GM23248 (cell line): ENCODE measurements around the gene KRTAP5-5. TPM values are rescaled to one million over a fixed set of nuclear protein-coding genes. Genes with fewer than 3 reads are reported as not detected.
"Not testable (repeated sequence)": the region's sequence is repeated elsewhere in the genome, so short reads cannot be mapped to it uniquely, and the experiment has no call there.

Experiments
- DNase-seq: peaks from one replicate; pipeline ENCODE4 v3.0.0-alpha.2; 2015
- H2AFZ ChIP-seq: fragments of 200-600 bp; sonication (generic); 2 replicates; pipeline ENCODE4 v1.6.1; 2016; ENCODE audit warnings: antibody characterized with exemption
- H3F3A ChIP-seq: fragments of 200-600 bp; sonication (generic); 2 replicates; pipeline ENCODE4 v1.6.1; 2016; ENCODE audit warnings: mild to moderate bottlenecking, antibody characterized with exemption, mixed run types; ENCODE audit not compliant: insufficient read depth
- H3K27ac ChIP-seq: fragments of 200-600 bp; sonication (generic); 2 replicates; pipeline ENCODE4 v1.5.1; 2016; ENCODE audit warnings: mild to moderate bottlenecking
- H3K27me3 ChIP-seq: fragments of 200-600 bp; sonication (generic); replicated peaks from 2 replicates; pipeline ENCODE4 v1.6.1; 2016; ENCODE audit warnings: mild to moderate bottlenecking; ENCODE audit not compliant: insufficient read depth
- H3K36me3 ChIP-seq: fragments of 200-600 bp; sonication (generic); 2 replicates; pipeline ENCODE4 v1.6.1; 2016; ENCODE audit warnings: low read depth, mild to moderate bottlenecking
- H3K4me1 ChIP-seq: fragments of 200-600 bp; sonication (generic); 2 replicates; pipeline ENCODE4 v1.6.1; 2016; ENCODE audit warnings: mild to moderate bottlenecking; ENCODE audit not compliant: insufficient read depth
- H3K4me2 ChIP-seq: fragments of 200-600 bp; sonication (generic); one replicate; pipeline ENCODE4 v1.6.1; 2016; ENCODE audit warnings: mild to moderate bottlenecking; ENCODE audit not compliant: unreplicated experiment
- H3K4me3 ChIP-seq: fragments of 200-600 bp; sonication (generic); 2 replicates; pipeline ENCODE4 v1.5.1; 2016; ENCODE audit warnings: mild to moderate bottlenecking
- H3K79me2 ChIP-seq: fragments of 200-600 bp; sonication (generic); 2 replicates; pipeline ENCODE4 v1.6.1; 2016; ENCODE audit warnings: mild to moderate bottlenecking; ENCODE audit not compliant: insufficient read depth
- H3K9ac ChIP-seq: fragments of 200-600 bp; sonication (generic); 2 replicates; pipeline ENCODE4 v1.6.1; 2016; ENCODE audit warnings: mild to moderate bottlenecking
- H3K9me2 ChIP-seq: fragments of 200-600 bp; sonication (generic); 2 replicates; pipeline ENCODE4 v1.6.1; 2016; ENCODE audit warnings: mixed run types, mild to moderate bottlenecking, moderate library complexity; ENCODE audit not compliant: insufficient read depth
- H3K9me3 ChIP-seq: fragments of 200-600 bp; sonication (generic); one replicate; pipeline ENCODE4 v1.6.1; 2017; ENCODE audit warnings: low read depth
- H4K20me1 ChIP-seq: fragments of 200-600 bp; sonication (generic); 2 replicates; pipeline ENCODE4 v1.6.0; 2016; ENCODE audit not compliant: insufficient read depth
- EZH2 ChIP-seq: fragments of 200-600 bp; sonication (generic); IDR thresholded peaks from 2 replicates; pipeline ENCODE4 v1.6.1; 2018; ENCODE audit warnings: antibody characterized with exemption, mild to moderate bottlenecking; ENCODE audit not compliant: insufficient read depth, poor library complexity, severe bottlenecking
- EZH2phosphoT487 ChIP-seq: fragments of 200-600 bp; sonication (generic); IDR thresholded peaks from 2 replicates; pipeline ENCODE4 v1.6.1; 2018; ENCODE audit warnings: antibody characterized with exemption, moderate library complexity, mild to moderate bottlenecking, low read depth; ENCODE audit not compliant: insufficient read depth
- WGBS, 2 experiments: methylation state at CpG; one replicate each; pipeline ENCODE4 v1.1.6; 2015 to 2017; ENCODE audit warnings: low lambda C conversion rate in 2 of 2, low coverage in 1 of 2; ENCODE audit errors: missing lambda C conversion rate in 2 of 2; 5-methylcytosine and 5-hydroxymethylcytosine counted together
- in situ Hi-C: fragments of 300-500 bp; cut with MboI; formaldehyde crosslinking; loops from 2 replicates; pipeline ENCODE4 v1.15.0; 2020
- polyA plus RNA-seq: library from polyadenylated mRNA; unstranded; fragments of >200 nt; fragmentation: Nextera tagmentation; extraction: Ambion mirVana; gene quantifications from 2 replicates; pipeline ENCODE4 v1.2.1, GENCODE V29; 2016
- total RNA-seq: library from RNA; depleted of rRNA; stranded (reverse); fragments of >200 nt; shearing (Covaris generic); gene quantifications from 2 replicates; pipeline ENCODE4 v1.2.3, GENCODE V29; 2014; rRNA removed

KRTAP5-5 gene, protein sequence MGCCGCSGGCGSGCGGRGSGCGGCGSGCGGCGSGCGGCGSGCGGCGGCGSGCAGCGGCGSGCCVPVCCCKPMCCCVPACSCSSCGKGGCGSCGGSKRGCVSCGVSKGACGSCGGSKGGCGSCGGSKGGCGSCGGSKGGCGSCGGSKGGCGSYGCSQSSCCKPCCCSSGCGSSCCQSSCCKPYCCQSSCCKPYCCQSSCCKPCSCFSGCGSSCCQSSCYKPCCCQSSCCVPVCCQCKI
- total RNA-seq = not detected in 2 replicates
- not detected in 2 replicates for polyA plus RNA-seq

DNA sequence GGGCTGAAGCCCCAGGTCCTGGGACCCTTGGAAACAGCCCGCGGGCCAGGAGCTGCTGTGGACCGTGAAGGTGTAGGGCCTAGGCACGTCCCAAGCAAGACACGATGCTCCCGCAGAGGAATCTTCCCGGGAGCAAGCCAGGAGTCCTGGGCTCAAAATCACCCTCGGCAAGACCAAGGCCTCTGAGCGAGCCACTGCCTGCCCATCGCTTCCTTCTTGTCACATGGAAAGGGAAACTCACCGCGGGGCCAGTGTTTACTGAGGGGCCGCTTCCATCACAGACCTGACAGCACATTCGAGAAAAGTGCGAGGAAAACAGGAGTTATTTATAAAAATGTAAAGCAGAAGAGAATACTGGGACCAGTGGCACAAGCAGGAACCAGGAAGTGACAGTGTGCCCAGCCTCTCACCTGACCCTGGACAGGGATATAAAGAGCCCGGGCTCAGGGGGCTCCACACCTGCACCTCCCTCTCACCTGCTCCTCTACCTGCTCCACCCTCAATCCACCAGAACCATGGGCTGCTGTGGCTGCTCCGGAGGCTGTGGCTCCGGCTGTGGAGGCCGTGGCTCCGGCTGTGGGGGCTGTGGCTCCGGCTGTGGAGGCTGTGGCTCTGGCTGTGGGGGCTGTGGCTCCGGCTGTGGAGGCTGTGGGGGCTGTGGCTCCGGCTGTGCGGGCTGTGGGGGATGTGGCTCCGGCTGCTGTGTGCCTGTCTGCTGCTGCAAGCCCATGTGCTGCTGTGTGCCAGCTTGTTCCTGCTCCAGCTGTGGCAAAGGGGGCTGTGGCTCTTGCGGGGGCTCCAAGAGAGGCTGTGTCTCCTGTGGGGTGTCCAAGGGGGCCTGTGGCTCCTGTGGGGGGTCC is at the start of gene KRTAP5-5:
Gene KRTAP5-5, plus strand, starts transcription at position 450 of the 860 bp plus-strand sequence. Its CDS starts 66 bp downstream, at position 516.
- Histone ChIP-seq H3K4me2 (no peak within 1 kb of the TSS), H3K27ac (no peak within 1 kb of the TSS), H4K20me1 (no peaks in the 10 kb centered on the region), H3K79me2 (no peaks in the 10 kb centered on the region), H3K4me1 (no peaks in the 10 kb centered on the region), H3K9me3 (no peaks in the 10 kb centered on the region), H3K27me3 (peaks cover 80% of the 10 kb centered on the region), H3K9me2 (no peaks in the 10 kb centered on the region), H2AFZ (no peak within 1 kb of the TSS), H3K4me3 (no peak within 1 kb of the TSS), H3K9ac (no peak within 1 kb of the TSS), H3K36me3 (no peaks in the 10 kb centered on the region), H3F3A (no peaks in the 10 kb centered on the region)
- DNase-seq = no peak
- WGBS, 2 experiments = 46% methylated on average over 22 to 26 of the region's 26 CpGs
- no peak for TF ChIP-seq EZH2
- in situ Hi-C loops = no loop called here

DNA sequence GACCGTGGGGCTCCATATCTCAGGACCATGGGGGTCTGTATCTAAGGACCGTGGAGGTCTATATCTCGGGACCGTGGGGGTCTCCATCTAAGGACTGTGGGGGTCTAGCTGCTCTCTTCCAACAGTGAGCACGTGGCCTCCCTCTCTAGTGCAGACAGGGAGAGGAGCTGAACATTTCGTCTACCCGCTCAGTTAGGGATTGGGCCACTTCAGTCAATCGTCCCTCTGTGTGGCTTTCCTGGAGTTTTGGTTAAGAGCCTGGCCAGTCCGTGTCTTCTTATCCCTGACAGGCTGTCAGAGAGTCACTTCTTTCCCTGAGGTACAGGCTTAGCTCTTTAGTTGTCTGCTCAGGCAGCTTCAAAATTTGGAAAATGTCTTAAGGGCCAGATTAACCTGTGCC is 47.6 kb upstream of the KRTAP5-5 start:
- Histone ChIP-seq H3K9me2 (no peaks in the 10 kb centered on the region), H3K4me3 (no peak overlapping the region), H3K27ac (no peak overlapping the region), H4K20me1 (no peaks in the 10 kb centered on the region), H3K4me2 (no peak overlapping the region), H3F3A (no peaks in the 10 kb centered on the region), H3K9me3 (no peaks in the 10 kb centered on the region), H3K9ac (no peak overlapping the region), H3K4me1 (no peaks in the 10 kb centered on the region), H3K27me3 (peaks cover 24% of the 10 kb centered on the region; the same call in 1 of the 2 replicates), H3K36me3 (no peaks in the 10 kb centered on the region), H2AFZ (no peak overlapping the region), H3K79me2 (no peaks in the 10 kb centered on the region)
- no peak for DNase-seq
- no peak for TF ChIP-seq EZH2
- TF ChIP-seq EZH2phosphoT487 = no peak
- in situ Hi-C loops = no loop called here
- WGBS, 2 experiments = 50 to 51% methylated on average over 9 of the region's 9 CpGs

DNA sequence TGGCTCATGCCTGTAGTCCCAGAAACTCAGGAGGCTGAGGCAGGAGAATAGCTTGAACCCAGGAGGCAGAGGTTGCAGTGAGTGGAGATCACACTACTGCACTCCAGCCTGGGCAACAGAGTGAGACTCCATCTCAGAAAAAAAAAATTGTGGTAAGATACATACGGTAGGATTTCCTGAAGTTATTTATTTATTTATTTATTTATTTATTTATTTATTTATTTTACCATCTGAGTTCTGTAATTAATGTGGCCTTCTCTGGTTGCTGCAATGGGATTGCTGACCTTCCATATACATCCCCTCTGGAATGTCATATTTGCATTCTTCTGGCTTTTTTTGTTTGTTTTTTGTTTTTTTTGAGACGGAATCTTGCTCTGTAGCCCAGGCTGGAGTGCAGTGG is 46.7 kb upstream of the KRTAP5-5 start:
- H3K9ac ChIP-seq, H3K4me3 ChIP-seq, H2AFZ ChIP-seq, in situ Hi-C loops, H3K9me3 ChIP-seq, DNase-seq, H3K4me2 ChIP-seq, H3F3A ChIP-seq, H4K20me1 ChIP-seq, H3K36me3 ChIP-seq, H3K4me1 ChIP-seq, H3K27ac ChIP-seq, H3K9me2 ChIP-seq, H3K79me2 ChIP-seq: not testable (repeated sequence)
- H3K27me3 ChIP-seq = peaks cover 26% of the 10 kb centered on the region
- WGBS, 2 experiments = 36 to 44% methylated on average over 2 of the region's 2 CpGs

DNA sequence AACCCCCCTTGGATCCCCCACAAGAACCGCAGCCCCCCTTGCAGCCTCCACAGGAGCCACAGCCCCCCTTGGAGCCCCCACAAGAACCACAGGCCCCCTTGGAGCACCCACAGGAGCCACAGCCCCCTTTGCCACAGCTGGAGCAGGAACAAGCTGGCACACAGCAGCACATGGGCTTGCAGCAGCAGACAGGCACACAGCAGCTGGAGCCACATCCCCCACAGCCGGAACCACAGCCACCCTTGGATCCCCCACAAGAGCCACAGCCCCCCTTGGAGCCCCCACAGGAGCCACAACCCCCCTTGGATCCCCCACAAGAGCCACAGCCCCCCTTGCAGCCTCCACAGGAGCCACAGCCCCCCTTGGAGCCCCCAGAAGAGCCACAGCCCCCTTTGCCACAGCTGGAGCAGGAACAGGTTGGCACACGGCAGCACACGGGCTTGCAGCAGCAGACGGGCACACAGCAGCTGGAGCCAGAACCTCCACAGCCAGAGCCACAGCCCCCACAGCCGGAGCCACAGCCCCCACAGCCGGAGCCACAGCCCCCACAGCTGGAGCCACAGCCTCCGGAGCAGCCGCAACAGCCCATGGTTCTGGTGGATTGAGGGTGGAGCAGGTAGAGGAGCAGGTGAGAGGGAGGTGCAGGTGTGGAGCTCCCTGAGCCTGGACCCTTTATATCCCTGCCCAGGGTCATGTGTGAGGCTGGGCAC is 44.8 kb upstream of the KRTAP5-5 start, which contains the start of gene KRTAP5-1:
Gene KRTAP5-1, minus strand, starts transcription at position 623 of the 710 bp plus-strand sequence. Its CDS starts 34 bp downstream, at position 589.
- H3K9me2 ChIP-seq, H3F3A ChIP-seq, H3K9me3 ChIP-seq, H3K36me3 ChIP-seq, H3K4me1 ChIP-seq, H4K20me1 ChIP-seq, H3K4me2 ChIP-seq, H2AFZ ChIP-seq, DNase-seq, H3K27ac ChIP-seq, H3K9ac ChIP-seq, H3K4me3 ChIP-seq, in situ Hi-C loops, H3K79me2 ChIP-seq: not testable (repeated sequence)
- WGBS, 2 experiments = 49 to 96% methylated on average over 3 to 9 of the region's 9 CpGs
- peaks cover 38% of the 10 kb centered on the region for H3K27me3 ChIP-seq
